Gastrocnemius medialis (tissue), 4 donors: ENCODE measurements around the gene GDPD5. TPM values are rescaled to one million over a fixed set of nuclear protein-coding genes. Genes with fewer than 3 reads are reported as not detected.

Experiments used
- ATAC-seq, 2 donors: fragments of 150-250 bp; one replicate each; pipeline ENCODE4 v1.9.1; 2016
- DNase-seq, 2 donors: peaks; one replicate each; pipeline ENCODE4 v3.0.0-alpha.2; 2019
- H3K27ac ChIP-seq, 4 donors: fragments of 200-600 bp; sonication (generic); 1 replicate in 1 of 4; 2 replicates in 3 of 4; pipeline ENCODE4 v1.5.1; 2016 to 2018; ENCODE audit warnings: mild to moderate bottlenecking in 2 of 4, moderate library complexity in 1 of 4
- H3K27me3 ChIP-seq, 3 donors: fragments of 200-600 bp; sonication (generic) in 2 of 3; 1 replicate in 1 of 3; 2 replicates in 2 of 3; pipeline versions ENCODE4 v1.5.1 to v1.6.0; 2016 to 2019; ENCODE audit warnings: mild to moderate bottlenecking in 1 of 3, moderate library complexity in 1 of 3
- H3K36me3 ChIP-seq, 2 donors: fragments of 200-600 bp; sonication (generic) in 1 of 2; one replicate each; pipeline ENCODE4 v1.5.1; 2017 to 2018
- H3K4me1 ChIP-seq, 2 donors: fragments of 200-600 bp; sonication (generic) in 1 of 2; one replicate each; pipeline ENCODE4 v1.5.1; 2016 to 2017; ENCODE audit warnings: mild to moderate bottlenecking in 2 of 2
- H3K4me3 ChIP-seq, 4 donors: fragments of 200-600 bp; sonication (generic) in 3 of 4; 1 replicate in 1 of 4; 2 replicates in 3 of 4; pipeline ENCODE4 v1.5.1; 2016 to 2019; ENCODE audit warnings: mild to moderate bottlenecking in 2 of 4
- H3K9me3 ChIP-seq, 3 donors: fragments of 200-600 bp; sonication (generic) in 2 of 3; 1 replicate in 1 of 3; 2 replicates in 2 of 3; pipeline ENCODE4 v1.5.1; 2016 to 2019
- POLR2A ChIP-seq, 2 donors: fragments of 450-650 bp; IDR thresholded peaks; one replicate each; pipeline ENCODE4 v1.6.1; 2017; ENCODE audit warnings: antibody characterized with exemption in 2 of 2, mild to moderate bottlenecking in 2 of 2, moderate library complexity in 2 of 2
- in situ Hi-C, 4 donors: fragments of 200-750 bp; cut with MboI; loops; one replicate each; pipeline versions ENCODE4 v1.15.0 to v1.8.0; 2017; ENCODE audit warnings: low sequenced_read_pairs in 4 of 4
- intact Hi-C: fragments of 100-400 bp; cut with DNase I; formaldehyde crosslinking; loops from one replicate; pipeline ENCODE4 v1.15.1; 2023; ENCODE audit warnings: low total_unique reads
- total RNA-seq, 4 donors: library from RNA; depleted of rRNA; stranded (reverse); fragments of >200 nt; gene quantifications; one replicate each; pipeline versions ENCODE4 v1.1.0 to v1.2.3, GENCODE V29; 2016
- TF ChIP-seq, protein P1 (sequence below), 5 experiments: fragments of 450-650 bp in 3 of 5; fragments of 200-600 bp in 2 of 5; sonication (generic) in 2 of 5; IDR thresholded peaks in 4 of 5; conservative IDR thresholded peaks in 1 of 5; 1 replicate in 4 of 5; 2 replicates in 1 of 5; pipeline ENCODE4 v1.5.1; 2016 to 2019; ENCODE audit warnings: antibody characterized with exemption in 5 of 5, mild to moderate bottlenecking in 3 of 5, moderate library complexity in 3 of 5

Gene GDPD5
- total RNA-seq, 4 donors from 2014 or later: 5.6 to 12.6 (median 11.2) TPM

DNA sequence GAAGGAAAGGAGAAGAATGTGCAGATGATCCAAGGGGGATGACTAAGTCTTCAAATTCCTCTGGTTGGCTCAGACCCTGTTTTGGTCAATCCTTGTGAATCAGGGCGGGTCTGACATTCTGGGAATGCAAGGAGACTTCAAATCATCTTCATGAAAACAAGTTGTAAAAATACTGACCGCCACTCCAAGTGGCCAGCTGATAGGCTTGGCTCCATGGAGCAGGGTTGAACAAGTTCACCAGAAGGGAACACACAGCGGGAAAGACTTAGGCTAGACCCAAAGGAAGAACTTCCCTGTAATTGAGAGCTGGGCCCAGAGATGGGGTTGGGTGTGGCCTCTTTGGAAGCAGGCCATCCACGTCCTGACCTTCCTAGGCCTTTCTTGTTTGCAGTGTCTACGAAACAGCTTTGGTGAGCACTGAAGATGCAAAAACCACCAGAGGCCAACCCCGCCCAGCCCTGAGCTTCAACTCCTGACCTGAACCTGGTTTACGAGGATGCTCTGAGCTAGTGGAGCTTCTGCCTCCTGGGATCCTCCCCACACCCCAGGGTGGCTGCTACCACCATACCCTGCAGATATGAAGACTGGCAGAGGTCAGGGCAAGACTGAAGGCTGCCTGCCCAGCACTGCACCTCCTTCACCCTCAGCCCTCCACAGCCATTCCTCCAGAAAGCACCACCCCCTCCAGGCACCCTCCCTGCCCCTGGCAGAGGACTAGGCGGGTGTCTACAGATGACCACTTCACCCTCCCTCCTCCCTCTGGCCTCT, 26.1 kb downstream of the GDPD5 start:
- H3K27ac ChIP-seq: peak overlapping the region in 3 of 4 donors; percentile 41 to 46 (median 41)
- no peaks in the 10 kb centered on the region for H3K36me3 ChIP-seq
- H3K27me3 ChIP-seq: no peaks in the 10 kb centered on the region
- H3K4me1 ChIP-seq: peaks cover 0 to 7% of the 10 kb centered on the region in 2 donors
- TF ChIP-seq, protein P1, sequence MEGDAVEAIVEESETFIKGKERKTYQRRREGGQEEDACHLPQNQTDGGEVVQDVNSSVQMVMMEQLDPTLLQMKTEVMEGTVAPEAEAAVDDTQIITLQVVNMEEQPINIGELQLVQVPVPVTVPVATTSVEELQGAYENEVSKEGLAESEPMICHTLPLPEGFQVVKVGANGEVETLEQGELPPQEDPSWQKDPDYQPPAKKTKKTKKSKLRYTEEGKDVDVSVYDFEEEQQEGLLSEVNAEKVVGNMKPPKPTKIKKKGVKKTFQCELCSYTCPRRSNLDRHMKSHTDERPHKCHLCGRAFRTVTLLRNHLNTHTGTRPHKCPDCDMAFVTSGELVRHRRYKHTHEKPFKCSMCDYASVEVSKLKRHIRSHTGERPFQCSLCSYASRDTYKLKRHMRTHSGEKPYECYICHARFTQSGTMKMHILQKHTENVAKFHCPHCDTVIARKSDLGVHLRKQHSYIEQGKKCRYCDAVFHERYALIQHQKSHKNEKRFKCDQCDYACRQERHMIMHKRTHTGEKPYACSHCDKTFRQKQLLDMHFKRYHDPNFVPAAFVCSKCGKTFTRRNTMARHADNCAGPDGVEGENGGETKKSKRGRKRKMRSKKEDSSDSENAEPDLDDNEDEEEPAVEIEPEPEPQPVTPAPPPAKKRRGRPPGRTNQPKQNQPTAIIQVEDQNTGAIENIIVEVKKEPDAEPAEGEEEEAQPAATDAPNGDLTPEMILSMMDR (IDR thresholded peaks at IDR 0.05 in 4 of 5, conservative IDR thresholded peaks at IDR 0.05 in 1 of 5): no peak
- TF ChIP-seq POLR2A (IDR thresholded peaks at IDR 0.05): no peak
- DNase-seq (peak; percentile 49 to 81), ATAC-seq (peak; percentile 80 to 81)
- intact Hi-C loops (no loop called here), in situ Hi-C loops (no loop called here)
- H3K9me3 ChIP-seq: no peaks in the 10 kb centered on the region
- H3K4me3 ChIP-seq: no peak overlapping the region

DNA sequence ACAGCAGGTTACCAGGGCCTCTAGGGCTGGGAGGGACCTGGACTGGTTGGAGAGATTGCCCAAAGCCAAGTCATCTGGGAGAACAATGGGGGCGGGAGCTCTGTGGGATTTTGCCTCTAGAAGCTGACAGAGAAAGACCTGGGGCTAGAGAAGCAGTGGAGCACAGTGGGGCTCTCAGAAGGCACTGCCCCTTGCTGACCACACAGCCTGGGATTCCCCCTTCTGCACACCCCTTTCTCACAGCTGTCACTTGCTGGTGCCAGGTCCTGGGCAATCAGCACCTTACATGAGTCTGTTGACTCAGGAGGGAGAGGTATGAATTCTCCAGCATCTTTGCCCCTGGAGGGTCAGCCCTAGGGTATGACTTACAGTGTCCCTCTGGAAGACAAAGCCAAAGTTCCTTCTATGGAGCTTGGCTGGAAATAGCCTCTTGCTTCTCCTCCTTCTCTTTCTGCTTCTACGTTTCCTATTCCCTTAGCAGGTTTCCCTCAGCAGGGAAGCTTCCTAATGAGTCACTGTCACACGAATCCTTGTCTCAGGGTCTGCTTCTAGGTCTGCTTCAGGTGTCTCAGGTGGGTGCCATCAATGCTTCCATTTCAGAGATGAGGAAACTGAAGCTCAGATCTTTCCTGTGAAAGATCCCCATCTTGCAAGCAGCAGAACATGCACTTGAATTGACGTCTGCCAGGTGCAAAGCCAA, 27.0 kb downstream of the GDPD5 start:
- Histone ChIP-seq H3K4me3 (no peak overlapping the region), H3K36me3 (no peaks in the 10 kb centered on the region), H3K9me3 (no peaks in the 10 kb centered on the region), H3K27ac (peak overlapping the region in 3 of 4 donors; percentile 6 to 57 (median 46)), H3K27me3 (no peaks in the 10 kb centered on the region), H3K4me1 (peaks cover 0 to 7% of the 10 kb centered on the region in 2 donors)
- in situ Hi-C loops (no loop called here), intact Hi-C loops (no loop called here)
- TF ChIP-seq POLR2A (IDR thresholded peaks at IDR 0.05): no peak
- TF ChIP-seq, protein P1 (IDR thresholded peaks at IDR 0.05 in 4 of 5, conservative IDR thresholded peaks at IDR 0.05 in 1 of 5): no peak
- no peak for DNase-seq
- peak in 1 of 2 donors; percentile 16 for ATAC-seq

DNA sequence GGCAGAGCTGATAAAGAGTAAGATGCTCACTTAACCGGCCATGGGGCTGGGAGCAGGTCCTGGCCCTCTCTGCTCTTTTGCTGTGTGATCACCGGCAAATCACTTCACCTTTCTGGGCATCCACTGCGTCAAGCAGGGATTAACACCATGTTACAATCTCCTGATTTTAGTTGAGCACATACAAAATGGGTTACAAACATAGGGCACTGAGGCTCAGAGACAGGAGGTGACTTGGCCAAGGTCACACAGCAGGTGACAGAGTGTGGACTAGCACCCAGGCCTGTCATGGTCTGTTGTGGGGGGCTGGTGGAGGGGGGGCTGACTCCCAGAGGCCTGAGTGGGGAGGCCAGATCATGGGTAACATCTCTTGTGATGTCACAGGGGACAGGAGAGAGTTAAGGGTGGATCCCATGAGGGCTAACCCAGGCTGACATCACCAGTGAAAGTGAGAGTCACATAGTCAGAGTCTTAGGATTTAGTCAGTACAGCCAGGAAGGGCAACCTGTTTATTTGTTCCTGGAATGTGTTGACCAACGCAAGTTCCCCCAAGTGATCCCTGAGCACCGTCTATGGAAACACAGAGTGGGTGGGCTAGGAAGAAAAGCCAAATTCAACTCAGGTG, 27.8 kb downstream of the GDPD5 start:
- TF ChIP-seq, protein P1 (IDR thresholded peaks at IDR 0.05 in 4 of 5, conservative IDR thresholded peaks at IDR 0.05 in 1 of 5): no peak
- TF ChIP-seq POLR2A (IDR thresholded peaks at IDR 0.05): no peak
- in situ Hi-C loops: no loop called here
- Histone ChIP-seq H3K4me1 (peaks cover 0 to 7% of the 10 kb centered on the region in 2 donors), H3K27me3 (no peaks in the 10 kb centered on the region), H3K36me3 (no peaks in the 10 kb centered on the region), H3K4me3 (no peak overlapping the region), H3K27ac (peak overlapping the region in 2 of 4 donors; percentile 6 to 57), H3K9me3 (no peaks in the 10 kb centered on the region)
- ATAC-seq: no peak
- no peak for DNase-seq
- intact Hi-C loops: no loop called here

DNA sequence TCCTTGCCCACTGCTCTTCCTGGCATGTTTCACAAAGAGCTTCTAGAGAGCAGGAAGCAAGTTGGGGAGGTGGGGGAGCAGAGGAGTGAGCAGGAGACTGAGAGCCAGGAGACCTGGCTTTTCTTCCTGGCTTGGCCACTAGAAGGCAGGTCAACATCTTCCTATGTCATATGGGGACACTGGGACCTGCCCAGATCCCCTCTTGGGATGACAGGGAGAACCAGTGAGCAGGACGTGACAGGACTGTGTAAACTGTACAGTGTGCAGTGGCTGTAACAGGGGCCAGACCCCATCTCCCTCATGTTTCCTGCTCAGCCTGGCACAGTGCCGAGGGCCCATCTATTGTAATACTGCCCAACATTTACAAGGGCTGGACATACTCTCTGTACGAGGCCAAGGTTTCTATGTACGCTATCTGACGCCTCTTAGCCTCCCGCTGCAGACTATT, 29.4 kb downstream of the GDPD5 start:
- intact Hi-C loops (no loop called here), in situ Hi-C loops (no loop called here)
- Histone ChIP-seq H3K9me3 (no peaks in the 10 kb centered on the region), H3K27ac (no peak overlapping the region), H3K27me3 (no peaks in the 10 kb centered on the region), H3K36me3 (no peaks in the 10 kb centered on the region), H3K4me1 (peaks cover 7 to 8% of the 10 kb centered on the region in 2 donors), H3K4me3 (no peak overlapping the region)
- no peak for TF ChIP-seq POLR2A (IDR thresholded peaks at IDR 0.05)
- TF ChIP-seq, protein P1 (IDR thresholded peaks at IDR 0.05 in 4 of 5, conservative IDR thresholded peaks at IDR 0.05 in 1 of 5): no peak
- DNase-seq (no peak), ATAC-seq (no peak)
